ENCODE measurements around the gene ERG. TPM values are rescaled to one million over a fixed set of nuclear protein-coding genes. Genes with fewer than 3 reads are reported as not detected.

ERG gene
- polyA plus RNA-seq, 1 of the 3 experiments (the other 2 are of a cell fraction), result not detected

GRCh38 chr21:38354746-38355145 lies 143.5 kb downstream of the ERG start:
- 62% methylated on average over 2 of the region's 2 CpGs for WGBS (ENCODE audit: low lambda C conversion rate)
- POLR2A ChIA-PET, result interaction anchor here (1.3 kb wide), 1 partner anchor 135 kb away, joined by 3 read pairs; no protein-coding TSS in a partner anchor
- CTCF ChIA-PET, result interaction anchor here (0.7 to 5.3 kb wide), 23 partner anchors 8 to 783 kb away, joined by 3 to 64 read pairs (median 4); no protein-coding TSS in a partner anchor

More at GRCh38 chr21:38354746-38355145, 143.5 kb downstream of the ERG start:
- no peak for DNase-seq
- Histone ChIP-seq H3K36me3 (replicated peaks in 1 of 2; ENCODE audit: control insufficient read depth in 1 of 2, insufficient read depth in 2 of 2, low read length in 1 of 2) (no peaks in the 10 kb centered on the region), H3K4me3 (ENCODE audit: low read depth in 2 of 2, low read length in 1 of 2) (no peak overlapping the region), H3K4me1 (ENCODE audit: control insufficient read depth in 1 of 2, insufficient read depth in 2 of 2, low read depth in 1 of 2, low read length in 1 of 2) (no peaks in the 10 kb centered on the region; a peak in 1 of 4 replicates), H3K27me3 (ENCODE audit: insufficient read depth) (no peaks in the 10 kb centered on the region), H3F3A (replicated peaks; ENCODE audit: insufficient read depth) (no peaks in the 10 kb centered on the region), H3K79me2 (ENCODE audit: insufficient read depth) (no peaks in the 10 kb centered on the region), H3K9ac (no peak overlapping the region), H3K9me3 (no peaks in the 10 kb centered on the region), H4K20me1 (ENCODE audit: insufficient read depth) (no peaks in the 10 kb centered on the region), H3K4me2 (no peak overlapping the region), H3K27ac (ENCODE audit: low read depth in 2 of 2, low read length in 1 of 2) (no peak overlapping the region), H3K9me2 (no peaks in the 10 kb centered on the region), H2AFZ (ENCODE audit: low read depth) (no peak overlapping the region)
- TF ChIP-seq, protein P1, sequence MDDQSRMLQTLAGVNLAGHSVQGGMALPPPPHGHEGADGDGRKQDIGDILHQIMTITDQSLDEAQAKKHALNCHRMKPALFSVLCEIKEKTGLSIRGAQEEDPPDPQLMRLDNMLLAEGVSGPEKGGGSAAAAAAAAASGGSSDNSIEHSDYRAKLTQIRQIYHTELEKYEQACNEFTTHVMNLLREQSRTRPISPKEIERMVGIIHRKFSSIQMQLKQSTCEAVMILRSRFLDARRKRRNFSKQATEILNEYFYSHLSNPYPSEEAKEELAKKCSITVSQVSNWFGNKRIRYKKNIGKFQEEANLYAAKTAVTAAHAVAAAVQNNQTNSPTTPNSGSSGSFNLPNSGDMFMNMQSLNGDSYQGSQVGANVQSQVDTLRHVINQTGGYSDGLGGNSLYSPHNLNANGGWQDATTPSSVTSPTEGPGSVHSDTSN (IDR thresholded peaks at IDR 0.05), result no peak
- TF ChIP-seq, protein P2, sequence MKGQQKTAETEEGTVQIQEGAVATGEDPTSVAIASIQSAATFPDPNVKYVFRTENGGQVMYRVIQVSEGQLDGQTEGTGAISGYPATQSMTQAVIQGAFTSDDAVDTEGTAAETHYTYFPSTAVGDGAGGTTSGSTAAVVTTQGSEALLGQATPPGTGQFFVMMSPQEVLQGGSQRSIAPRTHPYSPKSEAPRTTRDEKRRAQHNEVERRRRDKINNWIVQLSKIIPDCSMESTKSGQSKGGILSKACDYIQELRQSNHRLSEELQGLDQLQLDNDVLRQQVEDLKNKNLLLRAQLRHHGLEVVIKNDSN (IDR thresholded peaks at IDR 0.05; ENCODE audit: borderline replicate concordance, low read depth), result no peak
- TF ChIP-seq RFX5 (IDR thresholded peaks at IDR 0.05; ENCODE audit: low read length) (no peak), ELF1 (IDR thresholded peaks at IDR 0.05) (no peak), EZH2phosphoT487 (IDR thresholded peaks at IDR 0.05; ENCODE audit: borderline replicate concordance, low read depth) (no peak), CTCF (IDR thresholded peaks at IDR 0.05) (no peak), TEAD4 (IDR thresholded peaks at IDR 0.05; ENCODE audit: borderline replicate concordance, insufficient read depth) (no peak), POLR2AphosphoS5 (IDR thresholded peaks at IDR 0.05; ENCODE audit: low read depth, low read length) (no peak)
- TF ChIP-seq, protein P3, sequence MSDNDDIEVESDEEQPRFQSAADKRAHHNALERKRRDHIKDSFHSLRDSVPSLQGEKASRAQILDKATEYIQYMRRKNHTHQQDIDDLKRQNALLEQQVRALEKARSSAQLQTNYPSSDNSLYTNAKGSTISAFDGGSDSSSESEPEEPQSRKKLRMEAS (IDR thresholded peaks at IDR 0.05; ENCODE audit: low read depth), result no peak
- TF ChIP-seq, protein P4, sequence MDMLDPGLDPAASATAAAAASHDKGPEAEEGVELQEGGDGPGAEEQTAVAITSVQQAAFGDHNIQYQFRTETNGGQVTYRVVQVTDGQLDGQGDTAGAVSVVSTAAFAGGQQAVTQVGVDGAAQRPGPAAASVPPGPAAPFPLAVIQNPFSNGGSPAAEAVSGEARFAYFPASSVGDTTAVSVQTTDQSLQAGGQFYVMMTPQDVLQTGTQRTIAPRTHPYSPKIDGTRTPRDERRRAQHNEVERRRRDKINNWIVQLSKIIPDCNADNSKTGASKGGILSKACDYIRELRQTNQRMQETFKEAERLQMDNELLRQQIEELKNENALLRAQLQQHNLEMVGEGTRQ (IDR thresholded peaks at IDR 0.05; ENCODE audit: borderline replicate concordance, low read depth, low read length), result no peak
